ENCODE results near the gene ATP6V1C2. TPM values are rescaled to one million over a fixed set of nuclear protein-coding genes. Genes with fewer than 3 reads are reported as not detected.

Gene ATP6V1C2
- polyA plus RNA-seq, 1 donor from 2014 or later, result not detected

GRCh38 chr2:10755621-10756020 lies 34.2 kb downstream of the ATP6V1C2 start:
- Histone ChIP-seq H3K9me3 (ENCODE audit: low read length) (no peaks in the 10 kb centered on the region), H3F3A (ENCODE audit: insufficient read depth, low read length, poor library complexity, severe bottlenecking) (no peaks in the 10 kb centered on the region), H3K36me3 (ENCODE audit: insufficient read depth, low read length) (no peaks in the 10 kb centered on the region), H2AFZ (ENCODE audit: low read depth, low read length) (no peak overlapping the region), H3K4me3 (ENCODE audit: low read length) (no peak overlapping the region), H3K27me3 (ENCODE audit: insufficient read depth, low read depth, low read length) (no peaks in the 10 kb centered on the region), H3K9me2 (ENCODE audit: insufficient read depth, low read length) (no peaks in the 10 kb centered on the region), H3K4me2 (ENCODE audit: low read length) (no peak overlapping the region), H3K9ac (ENCODE audit: low read length) (no peak overlapping the region), H3K27ac (ENCODE audit: low read length) (no peak overlapping the region), H4K20me1 (ENCODE audit: insufficient read depth) (no peaks in the 10 kb centered on the region), H3K79me2 (replicated peaks; ENCODE audit: insufficient read depth, low read length) (no peaks in the 10 kb centered on the region)
- TF ChIP-seq RAD21 (conservative IDR thresholded peaks at IDR 0.05), result no peak
- no peak for TF ChIP-seq MXI1 (conservative IDR thresholded peaks at IDR 0.05; ENCODE audit: poor library complexity, severe bottlenecking)
- TF ChIP-seq SMC3 (conservative IDR thresholded peaks at IDR 0.05; ENCODE audit: poor library complexity), result no peak
- TF ChIP-seq, protein P1, sequence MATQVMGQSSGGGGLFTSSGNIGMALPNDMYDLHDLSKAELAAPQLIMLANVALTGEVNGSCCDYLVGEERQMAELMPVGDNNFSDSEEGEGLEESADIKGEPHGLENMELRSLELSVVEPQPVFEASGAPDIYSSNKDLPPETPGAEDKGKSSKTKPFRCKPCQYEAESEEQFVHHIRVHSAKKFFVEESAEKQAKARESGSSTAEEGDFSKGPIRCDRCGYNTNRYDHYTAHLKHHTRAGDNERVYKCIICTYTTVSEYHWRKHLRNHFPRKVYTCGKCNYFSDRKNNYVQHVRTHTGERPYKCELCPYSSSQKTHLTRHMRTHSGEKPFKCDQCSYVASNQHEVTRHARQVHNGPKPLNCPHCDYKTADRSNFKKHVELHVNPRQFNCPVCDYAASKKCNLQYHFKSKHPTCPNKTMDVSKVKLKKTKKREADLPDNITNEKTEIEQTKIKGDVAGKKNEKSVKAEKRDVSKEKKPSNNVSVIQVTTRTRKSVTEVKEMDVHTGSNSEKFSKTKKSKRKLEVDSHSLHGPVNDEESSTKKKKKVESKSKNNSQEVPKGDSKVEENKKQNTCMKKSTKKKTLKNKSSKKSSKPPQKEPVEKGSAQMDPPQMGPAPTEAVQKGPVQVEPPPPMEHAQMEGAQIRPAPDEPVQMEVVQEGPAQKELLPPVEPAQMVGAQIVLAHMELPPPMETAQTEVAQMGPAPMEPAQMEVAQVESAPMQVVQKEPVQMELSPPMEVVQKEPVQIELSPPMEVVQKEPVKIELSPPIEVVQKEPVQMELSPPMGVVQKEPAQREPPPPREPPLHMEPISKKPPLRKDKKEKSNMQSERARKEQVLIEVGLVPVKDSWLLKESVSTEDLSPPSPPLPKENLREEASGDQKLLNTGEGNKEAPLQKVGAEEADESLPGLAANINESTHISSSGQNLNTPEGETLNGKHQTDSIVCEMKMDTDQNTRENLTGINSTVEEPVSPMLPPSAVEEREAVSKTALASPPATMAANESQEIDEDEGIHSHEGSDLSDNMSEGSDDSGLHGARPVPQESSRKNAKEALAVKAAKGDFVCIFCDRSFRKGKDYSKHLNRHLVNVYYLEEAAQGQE (IDR thresholded peaks at IDR 0.05; ENCODE audit: borderline replicate concordance), result no peak
- no peak for TF ChIP-seq EP300 (conservative IDR thresholded peaks at IDR 0.05; ENCODE audit: poor library complexity, severe bottlenecking)
- no peak for TF ChIP-seq POLR2AphosphoS5 (IDR thresholded peaks at IDR 0.05)
- no peak for TF ChIP-seq TAF1 (IDR thresholded peaks at IDR 0.05; ENCODE audit: low read depth)
- TF ChIP-seq CTCF (IDR thresholded peaks at IDR 0.05; ENCODE audit: poor library complexity, severe bottlenecking), result no peak
- TF ChIP-seq EZH2 (IDR thresholded peaks at IDR 0.05; ENCODE audit: borderline replicate concordance, insufficient read depth, low read length, poor library complexity, severe bottlenecking), result no peak

DNA sequence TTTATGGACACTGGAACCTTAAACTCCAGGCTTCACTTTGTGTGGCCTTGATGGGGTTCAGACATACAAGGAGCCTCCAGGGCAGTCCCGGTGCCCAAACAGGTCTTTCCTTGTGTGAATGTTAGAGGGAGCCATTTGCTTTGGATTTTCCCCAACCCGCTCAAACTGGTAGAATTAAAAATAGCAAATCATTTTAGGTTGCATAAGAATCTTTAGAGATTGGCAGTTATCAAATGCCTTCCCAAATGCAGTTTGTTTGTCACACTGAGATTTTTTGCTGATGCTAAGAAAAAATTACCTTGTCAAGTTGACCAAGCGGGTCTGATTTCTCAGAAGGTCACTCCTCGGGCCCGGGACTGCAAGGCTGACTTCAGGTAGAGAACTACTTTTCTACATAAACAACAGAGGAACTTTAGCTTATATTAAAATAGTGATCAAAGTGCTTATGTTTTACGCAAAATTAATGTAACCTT lies 36.4 kb downstream of the ATP6V1C2 start:
- no peak overlapping the region for H2AFZ ChIP-seq (ENCODE audit: low read depth, low read length)
- TF ChIP-seq POLR2AphosphoS5 (IDR thresholded peaks at IDR 0.05), result no peak
- TF ChIP-seq EZH2 (IDR thresholded peaks at IDR 0.05; ENCODE audit: borderline replicate concordance, insufficient read depth, low read length, poor library complexity, severe bottlenecking), result no peak
- no peak for TF ChIP-seq EP300 (conservative IDR thresholded peaks at IDR 0.05; ENCODE audit: poor library complexity, severe bottlenecking)
- TF ChIP-seq RAD21 (conservative IDR thresholded peaks at IDR 0.05), result no peak
- TF ChIP-seq, protein P1 (IDR thresholded peaks at IDR 0.05; ENCODE audit: borderline replicate concordance), result no peak
- TF ChIP-seq MXI1 (conservative IDR thresholded peaks at IDR 0.05; ENCODE audit: poor library complexity, severe bottlenecking), result no peak
- TF ChIP-seq CTCF (IDR thresholded peaks at IDR 0.05; ENCODE audit: poor library complexity, severe bottlenecking), result no peak
- no peak for TF ChIP-seq SMC3 (conservative IDR thresholded peaks at IDR 0.05; ENCODE audit: poor library complexity)
- TF ChIP-seq TAF1 (IDR thresholded peaks at IDR 0.05; ENCODE audit: low read depth), result no peak
- H3K36me3 ChIP-seq (ENCODE audit: insufficient read depth, low read length), result no peaks in the 10 kb centered on the region
- no peaks in the 10 kb centered on the region for H3K9me3 ChIP-seq (ENCODE audit: low read length)
- H4K20me1 ChIP-seq (ENCODE audit: insufficient read depth), result no peaks in the 10 kb centered on the region
- H3K79me2 ChIP-seq (replicated peaks; ENCODE audit: insufficient read depth, low read length), result no peaks in the 10 kb centered on the region
- H3K4me2 ChIP-seq (ENCODE audit: low read length), result no peak overlapping the region
- no peak overlapping the region for H3K9ac ChIP-seq (ENCODE audit: low read length)
- no peaks in the 10 kb centered on the region for H3K27me3 ChIP-seq (ENCODE audit: insufficient read depth, low read depth, low read length)
- H3K9me2 ChIP-seq (ENCODE audit: insufficient read depth, low read length), result no peaks in the 10 kb centered on the region
- no peaks in the 10 kb centered on the region for H3F3A ChIP-seq (ENCODE audit: insufficient read depth, low read length, poor library complexity, severe bottlenecking)
- H3K4me3 ChIP-seq (ENCODE audit: low read length), result no peak overlapping the region
- no peak overlapping the region for H3K27ac ChIP-seq (ENCODE audit: low read length)

Measured in neural cell (in vitro differentiated cells).